Smooth muscle cell of the coronary artery (primary cell): ENCODE measurements around the gene PPM1M. TPM values are rescaled to one million over a fixed set of nuclear protein-coding genes. Genes with fewer than 3 reads are reported as not detected.

ENCODE experiments used
- total RNA-seq: library from RNA; depleted of rRNA; stranded (reverse); fragments of >200 nt; gene quantifications from 2 replicates; pipeline ENCODE4 v1.2.3, GENCODE V29; 2014; ENCODE audit warnings: low replicate concordance

The PPM1M gene, protein sequence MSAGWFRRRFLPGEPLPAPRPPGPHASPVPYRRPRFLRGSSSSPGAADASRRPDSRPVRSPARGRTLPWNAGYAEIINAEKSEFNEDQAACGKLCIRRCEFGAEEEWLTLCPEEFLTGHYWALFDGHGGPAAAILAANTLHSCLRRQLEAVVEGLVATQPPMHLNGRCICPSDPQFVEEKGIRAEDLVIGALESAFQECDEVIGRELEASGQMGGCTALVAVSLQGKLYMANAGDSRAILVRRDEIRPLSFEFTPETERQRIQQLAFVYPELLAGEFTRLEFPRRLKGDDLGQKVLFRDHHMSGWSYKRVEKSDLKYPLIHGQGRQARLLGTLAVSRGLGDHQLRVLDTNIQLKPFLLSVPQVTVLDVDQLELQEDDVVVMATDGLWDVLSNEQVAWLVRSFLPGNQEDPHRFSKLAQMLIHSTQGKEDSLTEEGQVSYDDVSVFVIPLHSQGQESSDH
- total RNA-seq: 13.2 and 26.1 TPM in 2 replicates

DNA sequence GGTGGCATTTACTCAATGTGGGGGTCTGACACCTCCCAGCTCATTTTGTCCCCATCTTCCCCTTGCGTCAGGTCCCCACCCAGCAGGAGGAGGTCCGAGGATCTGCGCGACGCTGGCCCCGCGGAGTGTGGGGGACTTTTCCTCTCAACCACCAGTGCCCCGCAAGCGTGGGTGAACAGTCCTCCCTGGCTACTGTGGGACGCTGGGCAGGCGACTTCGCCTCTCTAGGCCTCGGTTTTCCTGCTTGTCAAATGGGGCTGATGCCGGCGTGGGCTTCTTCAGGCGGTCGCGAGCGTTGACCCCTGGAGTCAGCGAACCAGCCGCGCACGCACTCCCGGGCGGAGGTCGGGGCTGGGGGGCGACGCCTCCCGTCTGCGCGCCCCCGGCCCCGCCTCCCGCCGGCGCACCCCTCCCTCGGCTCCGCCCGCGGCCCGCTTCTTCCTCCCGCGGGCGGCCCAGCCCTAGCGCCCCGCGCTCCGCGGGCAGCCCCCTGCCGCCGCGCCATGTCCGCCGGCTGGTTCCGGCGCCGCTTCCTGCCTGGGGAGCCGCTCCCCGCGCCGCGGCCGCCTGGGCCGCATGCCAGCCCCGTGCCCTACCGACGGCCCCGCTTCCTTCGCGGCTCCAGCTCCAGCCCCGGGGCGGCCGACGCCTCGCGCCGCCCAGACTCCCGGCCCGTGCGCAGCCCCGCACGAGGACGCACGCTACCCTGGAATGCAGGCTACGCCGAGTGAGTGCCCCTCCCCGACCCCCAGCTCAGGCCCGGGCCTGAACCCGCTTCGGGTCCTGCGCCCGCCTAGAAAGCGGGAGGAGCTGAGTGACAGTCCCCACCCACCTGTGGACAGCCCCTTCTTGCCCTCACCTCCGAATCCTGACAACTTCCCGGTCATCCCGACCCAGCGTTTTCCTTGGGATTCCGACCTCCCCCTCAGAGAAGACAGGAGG is at the start of gene PPM1M:
Gene PPM1M (plus strand): TSS at position 438 of the 942 bp plus-strand sequence. CDS start 66 bp downstream, at position 504.

DNA sequence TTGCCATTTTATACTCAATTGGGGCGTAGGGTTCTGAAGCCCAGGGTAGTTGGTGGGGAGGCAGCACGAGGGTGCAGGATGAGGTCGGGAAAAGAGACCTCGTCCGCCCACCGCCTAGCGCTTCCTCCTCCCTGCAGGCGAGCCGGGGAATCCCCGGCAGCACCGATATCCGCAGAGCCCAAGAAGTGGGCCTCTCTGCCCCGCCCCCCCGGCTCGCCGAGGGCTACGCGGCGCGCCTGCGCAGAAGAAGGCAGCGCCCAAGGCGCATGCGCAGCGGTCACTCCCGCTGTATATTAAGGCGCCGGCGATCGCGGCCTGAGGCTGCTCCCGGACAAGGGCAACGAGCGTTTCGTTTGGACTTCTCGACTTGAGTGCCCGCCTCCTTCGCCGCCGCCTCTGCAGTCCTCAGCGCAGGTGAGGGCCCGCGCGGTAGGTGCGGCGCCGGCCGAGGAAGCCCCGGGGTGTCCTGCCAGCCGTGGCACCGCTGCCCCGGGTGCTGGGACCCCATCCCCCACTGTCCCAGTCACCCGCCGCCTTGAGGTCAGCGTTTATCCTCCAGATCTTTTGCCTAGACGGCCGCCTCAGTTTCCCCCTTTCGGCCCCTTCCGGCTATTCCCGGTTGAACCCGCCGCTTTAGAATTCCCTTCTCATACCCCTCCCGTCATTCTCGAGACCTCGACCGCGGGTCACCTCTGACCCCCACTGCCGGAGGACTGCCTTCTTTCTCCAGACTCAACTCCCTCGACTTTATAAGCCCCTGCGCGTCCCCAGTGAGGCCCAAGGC is 47.5 kb upstream of the PPM1M start, which contains the start of gene ALAS1:
Gene ALAS1 (plus strand): TSS at position 319 of the 784 bp plus-strand sequence. CDS start 1,082 bp downstream, outside the sequence.

DNA sequence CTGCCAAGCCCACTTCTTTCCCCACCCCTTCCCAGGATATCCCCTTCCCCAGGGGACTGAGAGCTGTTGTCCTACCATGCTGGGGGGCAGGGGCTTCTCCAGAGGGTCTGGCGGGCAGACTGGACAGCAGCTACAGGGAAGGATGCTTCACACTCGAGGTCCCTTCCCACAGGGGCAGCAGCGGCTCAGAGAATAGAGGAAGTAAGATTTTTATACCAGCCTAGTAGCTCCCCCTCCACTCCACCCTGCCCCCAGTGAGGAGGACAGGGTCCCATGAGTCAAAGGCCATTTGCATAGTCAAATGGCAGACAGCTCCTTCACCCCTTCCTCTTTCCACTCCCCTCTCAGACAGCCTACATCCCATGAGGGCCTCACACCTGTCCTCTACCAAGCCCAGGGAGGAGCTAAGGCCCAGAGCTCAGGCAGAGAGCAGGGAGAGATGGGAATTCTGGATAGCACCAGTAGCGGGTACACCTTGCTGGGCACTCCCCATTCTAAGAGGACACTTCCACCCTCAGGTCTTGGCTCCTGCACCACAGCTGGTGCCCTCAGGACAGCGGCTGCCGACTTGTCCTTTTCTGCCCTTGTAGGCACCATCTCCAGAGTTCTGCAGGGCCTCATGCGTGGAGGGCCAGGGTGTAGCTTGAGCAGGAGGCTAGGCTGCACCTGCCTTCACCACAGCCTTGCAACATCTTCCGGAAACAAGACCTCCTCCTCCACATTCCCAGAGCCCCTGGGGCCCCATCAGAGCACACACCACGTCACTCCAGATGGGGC is 19.9 kb upstream of the PPM1M start, which contains the start of gene TLR9:
Gene TLR9 (minus strand): TSS at position 194 of the 777 bp plus-strand sequence. CDS start 116 bp downstream, at position 78.

DNA sequence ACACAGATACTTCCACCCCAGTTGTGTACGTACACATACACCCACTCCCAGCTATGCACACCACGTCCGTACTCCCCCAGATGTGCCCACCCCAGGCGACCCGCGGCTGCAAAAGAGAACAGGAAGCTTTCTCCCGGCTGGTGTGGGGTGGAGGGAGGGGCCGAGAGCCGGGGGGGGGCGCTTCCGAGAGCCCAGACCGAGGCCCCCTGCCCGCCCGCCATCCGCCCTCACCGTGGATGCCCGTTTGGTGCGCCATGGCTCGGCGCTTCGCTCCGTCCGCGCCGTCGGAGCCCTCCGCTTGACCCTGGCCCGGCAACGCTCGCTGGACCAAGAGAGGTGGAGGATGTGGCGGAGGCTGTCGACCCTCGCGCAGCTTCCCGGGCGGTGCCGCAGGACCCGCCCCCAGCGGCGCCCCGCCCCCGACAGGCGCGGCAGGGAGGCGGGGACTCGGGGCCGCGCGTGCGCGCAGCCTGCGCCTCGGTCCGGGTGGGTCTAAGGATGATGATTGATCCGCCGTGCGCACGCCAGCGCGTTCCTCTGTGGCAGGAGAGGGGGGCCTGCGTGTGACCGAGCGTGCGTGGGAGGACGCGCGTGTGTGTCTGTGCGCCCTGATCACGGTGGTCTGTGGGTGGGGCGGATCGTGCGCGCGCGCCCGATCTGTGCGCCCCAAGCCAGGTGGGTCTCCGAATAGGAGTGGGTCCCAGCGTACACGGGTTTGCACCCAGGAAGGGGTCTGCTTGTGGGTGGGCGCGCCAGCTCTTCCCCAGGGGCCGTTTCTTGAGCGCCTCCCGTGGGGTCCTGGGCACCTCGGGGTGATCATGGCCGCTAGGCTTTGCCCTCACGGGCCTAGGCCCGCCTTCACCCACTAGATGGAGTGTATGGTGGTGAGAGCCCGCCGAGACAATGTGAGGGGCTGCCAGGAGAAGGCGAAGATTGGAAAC is 6.5 kb upstream of the PPM1M start, which contains the start of gene TWF2:
Gene TWF2 (minus strand): TSS at position 398 of the 941 bp plus-strand sequence. CDS start 142 bp downstream, at position 256.

DNA sequence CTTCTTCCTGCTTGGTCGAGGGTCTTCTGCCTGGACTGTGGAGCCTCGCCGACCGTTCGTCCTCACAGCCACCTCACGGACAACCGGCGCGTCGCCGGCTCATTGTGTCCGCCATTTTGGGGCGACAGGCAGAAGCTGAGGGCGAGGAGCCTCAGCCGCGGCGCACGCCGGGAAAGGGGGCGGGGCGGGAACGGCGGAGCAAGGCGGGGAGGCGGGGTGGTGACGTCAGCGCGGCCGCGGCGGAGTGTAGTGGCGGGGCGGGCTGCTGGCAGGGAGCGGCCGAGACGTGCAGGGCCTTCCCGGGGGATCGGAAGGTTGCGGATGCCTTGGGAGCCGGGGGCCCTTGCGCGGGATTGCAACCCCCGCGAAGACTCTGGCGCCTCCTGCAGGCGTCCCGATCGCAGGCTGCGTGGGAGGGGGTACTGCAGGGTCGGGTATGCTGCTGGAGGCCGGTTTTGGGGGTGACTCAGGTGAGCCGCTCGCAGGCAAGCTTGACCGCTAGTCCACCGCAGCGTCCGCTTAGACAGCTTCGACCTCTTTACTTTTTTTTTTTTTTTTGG is 33.0 kb downstream of the PPM1M start, which contains the start of gene WDR82:
Gene WDR82 (minus strand): TSS at position 140 of the 560 bp plus-strand sequence. CDS start 288 bp downstream, outside the sequence.

Other genes starting within 250 kb of the PPM1M start
- 574 and 1,531 TPM in 2 replicates for gene RPL29, start 249.9 kb upstream of the PPM1M start, total RNA-seq
- 3.0 and 8.2 TPM in 2 replicates for gene DUSP7, start 189.2 kb upstream of the PPM1M start, total RNA-seq
- 2.3 and 6.0 TPM in 2 replicates for gene POC1A, start 91.3 kb upstream of the PPM1M start, total RNA-seq
- gene ALAS1, start 47.6 kb upstream of the PPM1M start, total RNA-seq: 15.8 and 34.0 TPM in 2 replicates
- gene TLR9, start 20.1 kb upstream of the PPM1M start, total RNA-seq: under 0.01 TPM in 1 of 2 replicates, not detected in the other
- 59.2 and 139 TPM in 2 replicates for gene TWF2, start 6.6 kb upstream of the PPM1M start, total RNA-seq
- gene WDR82, start 32.9 kb downstream of the PPM1M start, total RNA-seq: 53.6 and 73.3 TPM in 2 replicates
- gene GLYCTK, start 42.1 kb downstream of the PPM1M start, total RNA-seq: 6.4 and 12.0 TPM in 2 replicates
- gene DNAH1, start 70.6 kb downstream of the PPM1M start, total RNA-seq: 1.7 and 8.3 TPM in 2 replicates
- 45.3 and 69.2 TPM in 2 replicates for gene BAP1, start 164.2 kb downstream of the PPM1M start, total RNA-seq
- 1.3 and 1.9 TPM in 2 replicates for gene PHF7, start 164.9 kb downstream of the PPM1M start, total RNA-seq
- gene SEMA3G, start 199.3 kb downstream of the PPM1M start, total RNA-seq: 0.90 TPM in 1 of 2 replicates, not detected in the other
- gene TNNC1, start 208.3 kb downstream of the PPM1M start, total RNA-seq: 2.5 and 19.8 TPM in 2 replicates
- 54.9 and 72.7 TPM in 2 replicates for gene NISCH, start 209.8 kb downstream of the PPM1M start, total RNA-seq
- 0.15 and 3.4 TPM in 2 replicates for gene STAB1, start 249.6 kb downstream of the PPM1M start, total RNA-seq